GM12878 (cell line): Measurements from ENCODE around the gene JTB. TPM values are rescaled to one million over a fixed set of nuclear protein-coding genes. Genes with fewer than 3 reads are reported as not detected.
A peak's percentile ranks its signal among the peaks of the same experiment; 100 is the strongest.

ENCODE experiments used
- ATAC-seq: fragments of 200-7000 bp; cut with Tn5 transposase; 3 replicates; pipeline ENCODE4 v1.9.1; 2020; ENCODE audit warnings: mild to moderate bottlenecking, moderate library complexity
- Bru-seq: library from RNA; stranded (reverse); fragments of 400-500 nt; gene quantifications from one replicate; lab custom pipeline; 2021; lab: Mats Ljungman, UMichigan
- BruChase-seq, 2 experiments: library from RNA; stranded (reverse); fragments of 400-500 nt; gene quantifications; one replicate each; lab custom pipeline; 2021; lab: Mats Ljungman, UMichigan
- BruUV-seq: library from RNA; stranded (reverse); fragments of 400-500 nt; replicated peaks from 2 replicates; lab custom pipeline; 2021; lab: Mats Ljungman, UMichigan
- CTCF ChIA-PET: fragments of 300-600 bp; sonication (Branson Sonifier 250); formaldehyde crosslinking; extraction: SDS; loops from one replicate; lab custom pipeline; 2021; ENCODE audit warnings: inconsistent platforms; lab: Yijun Ruan, JAX
- POLR2A ChIA-PET: fragments of 350-600 bp; formaldehyde crosslinking; extraction: SDS; loops from one replicate; lab custom pipeline; 2021; ENCODE audit warnings: inconsistent platforms; lab: Charles Lee
- RAD21 ChIA-PET: fragments of 300-600 bp; sonication (Branson Sonifier 250); formaldehyde crosslinking; loops from one replicate; lab custom pipeline; 2023; ENCODE audit warnings: antibody characterized with exemption; ENCODE audit not compliant: unreplicated experiment; lab: Charles Lee
- SMC1A ChIA-PET: fragments of 300-600 bp; sonication (Branson Sonifier 250); formaldehyde crosslinking; loops from one replicate; lab custom pipeline; 2023; ENCODE audit not compliant: unreplicated experiment, uncharacterized antibody; lab: Charles Lee
- DNase-seq: peaks from one replicate; pipeline ENCODE4 v3.0.0-alpha.2; 2011; ENCODE audit warnings: low read depth, low spot score
- FAIRE-seq: peaks from 3 replicates; lab custom pipeline; 2011; peaks lifted over from hg19 to GRCh38; lab: Jason Lieb, UNC
- H2AFZ ChIP-seq: 2 replicates; pipeline ENCODE4 v1.6.0; 2011; ENCODE audit warnings: low read depth, low read length, control low read depth; ENCODE audit not compliant: control insufficient read depth
- H3K27ac ChIP-seq: 2 replicates; pipeline ENCODE4 v1.5.1; 2011; ENCODE audit warnings: control low read depth; ENCODE audit not compliant: control insufficient read depth, insufficient read depth
- H3K27me3 ChIP-seq, 2 experiments: replicated peaks in 1 of 2; 2 replicates each; pipeline versions ENCODE4 v1.6.0 to v1.6.1; 2011; ENCODE audit warnings: low read length in 1 of 2; ENCODE audit not compliant: control insufficient read depth in 2 of 2, insufficient read depth in 2 of 2
- H3K36me3 ChIP-seq, 2 experiments: 2 replicates each; pipeline ENCODE4 v1.5.1; 2011; ENCODE audit warnings: low read length in 1 of 2; ENCODE audit not compliant: control insufficient read depth in 2 of 2, insufficient read depth in 2 of 2
- H3K4me1 ChIP-seq: 2 replicates; pipeline ENCODE4 v1.6.1; 2011; ENCODE audit warnings: mild to moderate bottlenecking, low read length, moderate library complexity, mixed read lengths; ENCODE audit not compliant: control insufficient read depth, insufficient read depth
- H3K4me2 ChIP-seq: 2 replicates; pipeline ENCODE4 v1.6.0; 2011; ENCODE audit warnings: control low read depth; ENCODE audit not compliant: control insufficient read depth, insufficient read depth
- H3K4me3 ChIP-seq: fragments of 200-600 bp; sonication (generic); 2 replicates; pipeline ENCODE4 v1.5.1; 2016
- H3K79me2 ChIP-seq: 2 replicates; pipeline ENCODE4 v1.6.0; 2011; ENCODE audit warnings: low read length; ENCODE audit not compliant: control insufficient read depth, insufficient read depth
- H3K9ac ChIP-seq: 2 replicates; pipeline ENCODE4 v1.8.0; 2011; ENCODE audit warnings: low read length, control low read depth, mixed read lengths; ENCODE audit not compliant: control insufficient read depth, insufficient read depth
- H3K9me3 ChIP-seq: replicated peaks from 3 replicates; pipeline ENCODE4 v1.5.1; 2011; ENCODE audit warnings: mild to moderate bottlenecking, low read length; ENCODE audit not compliant: control insufficient read depth, insufficient read depth
- H4K20me1 ChIP-seq: 2 replicates; pipeline ENCODE4 v1.6.0; 2011; ENCODE audit not compliant: control insufficient read depth, insufficient read depth
- CBFB ChIP-seq: IDR thresholded peaks from 2 replicates; pipeline ENCODE4 v1.6.1; 2016; ENCODE audit warnings: antibody characterized with exemption, low read depth
- CREM ChIP-seq: IDR thresholded peaks from 2 replicates; pipeline ENCODE4 v1.6.1; 2014; ENCODE audit warnings: antibody characterized with exemption, low read depth
- KAT2A ChIP-seq: conservative IDR thresholded peaks from 2 replicates; pipeline ENCODE4 v1.6.1; 2011; ENCODE audit warnings: low read depth, low read length; ENCODE audit not compliant: control insufficient read depth
- MYB ChIP-seq: fragments of 150-350 bp; IDR thresholded peaks from 2 replicates; pipeline ENCODE4 v1.6.1; 2014; ENCODE audit warnings: mild to moderate bottlenecking, low read depth, low read length, borderline replicate concordance
- NFYB ChIP-seq: IDR thresholded peaks from 2 replicates; pipeline ENCODE4 v1.6.1; 2011; ENCODE audit warnings: low read depth, mild to moderate bottlenecking, low read length, improper control_type of control experiment, moderate library complexity; ENCODE audit not compliant: insufficient read depth
- PKNOX1 ChIP-seq: fragments of 450-650 bp; IDR thresholded peaks from 2 replicates; pipeline ENCODE4 v1.6.1; 2016; ENCODE audit warnings: mild to moderate bottlenecking
- PML ChIP-seq: IDR thresholded peaks from 2 replicates; pipeline ENCODE4 v1.6.1; 2012; ENCODE audit warnings: low read length, inconsistent platforms
- WGBS: methylation state at CpG from one replicate; pipeline ENCODE4 v1.1.6; 2016; ENCODE audit warnings: low lambda C conversion rate; ENCODE audit not compliant: insufficient replicate concordance, insufficient coverage; ENCODE audit errors: missing lambda C conversion rate; 5-methylcytosine and 5-hydroxymethylcytosine counted together
- in situ Hi-C: fragments of 300-500 bp; cut with MboI; formaldehyde crosslinking; loops from 9 replicates; pipeline ENCODE4 v1.14.3; 2018; ENCODE audit warnings: mixed read lengths
- intact Hi-C: fragments of 100-400 bp; cut with micrococcal nuclease; formaldehyde crosslinking; loops from one replicate; pipeline ENCODE4 v1.14.2; 2022; ENCODE audit not compliant: unreplicated experiment
- long read RNA-seq, 2 experiments: library from polyadenylated mRNA; unstranded; transcript quantifications; one replicate each; pipeline ENCODE4 v2.0.0, GENCODE V29; 2019 to 2020
- polyA minus RNA-seq, 3 experiments: library from RNA; depleted of rRNA, polyadenylated mRNA; stranded (reverse); fragments of >200 nt; gene quantifications; 2 replicates each; pipeline ENCODE4 v1.2.3, GENCODE V29; 2011
- polyA plus RNA-seq, 11 experiments: library from polyadenylated mRNA; depleted of rRNA in 4 of 11; unstranded in 6 of 11; stranded (reverse) in 5 of 11; fragments of >200 nt; fragmentation: Nextera tagmentation in 4 of 11; fragmentation: Illumina TruSeq in 1 of 11; extraction: Ambion mirVana in 4 of 11; extraction: Trizol in 1 of 11; gene quantifications; 1 replicate in 1 of 11; 2 replicates in 10 of 11; pipeline versions ENCODE4 v1.2.1 to v1.2.3, GENCODE V29; 2011 to 2016; ENCODE audit warnings: inconsistent platforms in 2 of 11, missing spikeins in 2 of 11, low read depth in 1 of 11
- total RNA-seq, 4 experiments: library from RNA; depleted of rRNA in 3 of 4; stranded (reverse); fragments of >200 nt in 3 of 4; fragmentation: Illumina TruSeq in 1 of 4; extraction: Trizol in 1 of 4; gene quantifications; 2 replicates each; pipeline versions ENCODE4 v1.2.1 to v1.2.3, GENCODE V29; 2013 to 2021
- TF ChIP-seq, protein P1 (sequence below): fragments of 450-650 bp; IDR thresholded peaks from 2 replicates; pipeline ENCODE4 v1.6.1; 2016; ENCODE audit warnings: mild to moderate bottlenecking, moderate library complexity, borderline replicate concordance

The JTB gene
- total RNA-seq (2013; cell fraction: nucleolus; rRNA removed), result 41.3 and 42.6 TPM in 2 replicates
- total RNA-seq (2014; rRNA removed) (265 and 276 TPM in 2 replicates), total RNA-seq (2014; rRNA removed; fragmentation: Illumina TruSeq; extraction: Trizol) (95.3 and 103 TPM in 2 replicates), total RNA-seq (2021) (173 and 174 TPM in 2 replicates), polyA plus RNA-seq (2011; rRNA removed) (136 and 144 TPM in 2 replicates), polyA plus RNA-seq (2014; fragmentation: Illumina TruSeq; extraction: Trizol) (57.8 and 85.9 TPM in 2 replicates), polyA plus RNA-seq (2014; fragmentation: Nextera tagmentation; extraction: Ambion mirVana) (10 to 100 TPM; 25.0 to 67.7 TPM), polyA plus RNA-seq (2014; rRNA removed) (247 and 255 TPM in 2 replicates), polyA plus RNA-seq (2016; fragmentation: Nextera tagmentation; extraction: Ambion mirVana) (100 to 1,000 TPM; 292 to 298 TPM), polyA minus RNA-seq (2011; rRNA and poly(A)+ RNA removed) (34.9 and 51.0 TPM in 2 replicates), Bru-seq, nascent RNA (percentile 96 among the genes with signal in this experiment), BruChase-seq, experiment 1, labeled RNA remaining after a 6-hour chase (percentile 97 among the genes with signal in this experiment), BruChase-seq, experiment 2, labeled RNA remaining after a 2-hour chase (percentile 96 among the genes with signal in this experiment)
- polyA plus RNA-seq (2011; ENCODE audit: low read depth), result 116 TPM
- 203 and 204 TPM in 2 replicates for polyA plus RNA-seq (2011; cell fraction: cytosol; rRNA removed)
- polyA plus RNA-seq (2011; cell fraction: nucleus; rRNA removed), result 103 and 123 TPM in 2 replicates
- 151 and 159 TPM in 2 replicates for polyA plus RNA-seq (2012)
- polyA minus RNA-seq (2011; cell fraction: cytosol; rRNA and poly(A)+ RNA removed), result 30.6 and 37.3 TPM in 2 replicates
- polyA minus RNA-seq (2011; cell fraction: nucleus; rRNA and poly(A)+ RNA removed), result 20.2 and 24.3 TPM in 2 replicates
- long read RNA-seq, experiment 1, transcript JTB-201 (5 exons, 1,287 nt), result major isoform, 81 of 90 reads
- long read RNA-seq, experiment 1, partial matches to known transcripts, result 2 of 90 reads
- long read RNA-seq, experiment 1, other reads (novel, unspliced or antisense), result 6 of 90 reads
- long read RNA-seq, experiment 2, transcript JTB-201 (5 exons, 1,287 nt), result major isoform, 15 of 25 reads
- long read RNA-seq, experiment 2, partial matches to known transcripts, result 4 of 25 reads
- long read RNA-seq, experiment 2, other reads (novel, unspliced or antisense), result 6 of 25 reads

DNA sequence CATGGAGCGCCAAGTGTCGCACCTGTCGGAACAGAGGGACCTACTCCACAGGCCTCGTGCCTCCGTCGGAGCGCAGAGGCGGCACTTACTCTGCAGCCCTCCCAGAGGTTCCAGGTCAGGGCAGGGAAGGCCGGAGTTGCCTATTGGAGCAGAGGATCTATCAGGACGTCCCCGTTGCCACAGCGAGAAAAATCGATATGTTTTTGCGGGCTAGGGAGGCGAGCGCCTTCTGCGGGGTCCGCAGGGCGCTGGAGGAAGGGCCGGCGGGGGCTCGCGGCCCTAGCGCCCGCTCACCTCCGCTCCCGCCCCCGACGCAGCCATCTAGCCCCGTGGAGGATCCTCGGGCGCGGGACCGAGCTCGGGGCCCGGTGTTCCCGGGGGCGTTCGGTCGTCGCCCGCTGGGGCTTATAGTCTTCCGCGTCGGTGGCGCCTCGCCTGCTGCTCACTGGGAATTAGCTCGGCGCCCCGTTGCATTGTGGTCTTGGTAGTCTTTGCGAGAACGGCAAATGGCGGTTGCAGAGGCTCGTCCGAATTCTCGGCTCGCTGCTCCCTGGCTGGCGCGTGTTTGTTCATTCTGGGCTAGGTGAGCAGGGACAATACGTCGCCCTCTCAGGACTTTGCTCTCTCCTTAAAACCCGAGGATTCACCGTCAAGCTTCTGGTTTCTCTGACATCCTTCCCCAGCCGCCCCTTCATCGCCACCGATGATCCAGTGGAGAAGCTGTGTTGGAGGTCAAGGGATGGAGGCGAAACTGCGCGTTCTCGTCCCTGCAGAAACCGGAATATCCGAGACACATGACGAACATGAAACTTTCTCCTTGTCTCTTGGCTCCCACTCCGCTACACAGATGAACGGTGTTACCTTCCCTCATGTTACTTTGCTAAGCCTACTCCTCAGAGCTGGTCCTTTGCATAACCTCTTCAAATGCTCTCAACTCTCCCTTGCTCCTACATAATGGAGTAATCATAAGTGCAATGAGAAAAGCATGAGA, at the start of gene JTB:
Gene JTB, minus strand, starts transcription at position 425 of the 991 bp plus-strand sequence. Its CDS starts 422 bp downstream, at position 3.
- RAD21 ChIA-PET, result interaction anchor here (1.0 to 4.0 kb wide), 15 partner anchors 9 to 344 kb away, joined by 3 to 42 read pairs (median 5); partner anchors contain the start of genes CHTOP, CREB3L4, DENND4B and GATAD2B
- Histone ChIP-seq H3K79me2 (peaks cover 22% of the 10 kb centered on the region), H3K4me1 (peaks cover 7% of the 10 kb centered on the region), H3K27ac (peak within 1 kb of the TSS; percentile 86), H3K4me3 (peak within 1 kb of the TSS; percentile 87), H3K9ac (peak within 1 kb of the TSS; percentile 88), H2AFZ (peak within 1 kb of the TSS; percentile 78), H3K4me2 (peak within 1 kb of the TSS; percentile 91), H3K27me3 (no peaks in the 10 kb centered on the region), H4K20me1 (no peaks in the 10 kb centered on the region), H3K9me3 (no peaks in the 10 kb centered on the region), H3K36me3 (peaks cover 8 to 16% of the 10 kb centered on the region in 2 experiments)
- intact Hi-C loops (no loop called here), in situ Hi-C loops (no loop called here)
- CTCF ChIA-PET, result interaction anchor here (0.7 to 6.6 kb wide), 20 partner anchors 10 to 467 kb away, joined by 3 to 62 read pairs (median 4); partner anchors contain the start of genes CREB3L4, DENND4B, ILF2 and RAB13
- POLR2A ChIA-PET, result interaction anchor here (0.6 to 5.3 kb wide), 15 partner anchors 9 to 181 kb away, joined by 3 to 132 read pairs (median 6); partner anchors contain the start of genes CREB3L4, CRTC2, DENND4B and GATAD2B
- FAIRE-seq (peak; percentile 86), ATAC-seq (peak; percentile 95), DNase-seq (no peak)
- WGBS, result under 1% methylated on average over 56 of the region's 75 CpGs
- SMC1A ChIA-PET, result interaction anchor here (0.6 to 5.0 kb wide), 22 partner anchors 9 to 405 kb away, joined by 3 to 82 read pairs (median 4); partner anchors contain the start of genes CREB3L4, DENND4B, GATAD2B and RAB13
- BruUV-seq, result TSS peak; percentile 95
- peak; percentile 57; the same call in 1 of the 2 replicates for TF ChIP-seq CREM
- TF ChIP-seq CBFB, result peak; percentile 58; the same call in 1 of the 2 replicates
- TF ChIP-seq KAT2A, result no peak
- TF ChIP-seq MYB, result no peak
- TF ChIP-seq, protein P1, sequence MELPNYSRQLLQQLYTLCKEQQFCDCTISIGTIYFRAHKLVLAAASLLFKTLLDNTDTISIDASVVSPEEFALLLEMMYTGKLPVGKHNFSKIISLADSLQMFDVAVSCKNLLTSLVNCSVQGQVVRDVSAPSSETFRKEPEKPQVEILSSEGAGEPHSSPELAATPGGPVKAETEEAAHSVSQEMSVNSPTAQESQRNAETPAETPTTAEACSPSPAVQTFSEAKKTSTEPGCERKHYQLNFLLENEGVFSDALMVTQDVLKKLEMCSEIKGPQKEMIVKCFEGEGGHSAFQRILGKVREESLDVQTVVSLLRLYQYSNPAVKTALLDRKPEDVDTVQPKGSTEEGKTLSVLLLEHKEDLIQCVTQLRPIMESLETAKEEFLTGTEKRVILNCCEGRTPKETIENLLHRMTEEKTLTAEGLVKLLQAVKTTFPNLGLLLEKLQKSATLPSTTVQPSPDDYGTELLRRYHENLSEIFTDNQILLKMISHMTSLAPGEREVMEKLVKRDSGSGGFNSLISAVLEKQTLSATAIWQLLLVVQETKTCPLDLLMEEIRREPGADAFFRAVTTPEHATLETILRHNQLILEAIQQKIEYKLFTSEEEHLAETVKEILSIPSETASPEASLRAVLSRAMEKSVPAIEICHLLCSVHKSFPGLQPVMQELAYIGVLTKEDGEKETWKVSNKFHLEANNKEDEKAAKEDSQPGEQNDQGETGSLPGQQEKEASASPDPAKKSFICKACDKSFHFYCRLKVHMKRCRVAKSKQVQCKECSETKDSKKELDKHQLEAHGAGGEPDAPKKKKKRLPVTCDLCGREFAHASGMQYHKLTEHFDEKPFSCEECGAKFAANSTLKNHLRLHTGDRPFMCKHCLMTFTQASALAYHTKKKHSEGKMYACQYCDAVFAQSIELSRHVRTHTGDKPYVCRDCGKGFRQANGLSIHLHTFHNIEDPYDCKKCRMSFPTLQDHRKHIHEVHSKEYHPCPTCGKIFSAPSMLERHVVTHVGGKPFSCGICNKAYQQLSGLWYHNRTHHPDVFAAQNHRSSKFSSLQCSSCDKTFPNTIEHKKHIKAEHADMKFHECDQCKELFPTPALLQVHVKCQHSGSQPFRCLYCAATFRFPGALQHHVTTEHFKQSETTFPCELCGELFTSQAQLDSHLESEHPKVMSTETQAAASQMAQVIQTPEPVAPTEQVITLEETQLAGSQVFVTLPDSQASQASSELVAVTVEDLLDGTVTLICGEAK, result peak; percentile 19; the same call in 1 of the 2 replicates
- no peak for TF ChIP-seq NFYB
- no peak for TF ChIP-seq PKNOX1
- no peak for TF ChIP-seq PML
